ENCODE data around the gene TXNRD3.

Gene TXNRD3

GRCh38 chr3:126672340-126672739 is 17.4 kb upstream of the TXNRD3 start:
- TF ChIP-seq CTCF (IDR thresholded peaks at IDR 0.05; ENCODE audit: low read depth, low read length): no peak
- no peak for DNase-seq (ENCODE audit: low read depth in 2 of 2)
- no peak overlapping the region for H3K4me3 ChIP-seq (replicated peaks in 1 of 2; ENCODE audit: low read depth in 2 of 2, low read length in 2 of 2)

GRCh38 chr3:126671521-126671920 is 16.6 kb upstream of the TXNRD3 start:
- no peak for DNase-seq (ENCODE audit: low read depth in 2 of 2)
- no peak overlapping the region for H3K4me3 ChIP-seq (replicated peaks in 1 of 2; ENCODE audit: low read depth in 2 of 2, low read length in 2 of 2)
- TF ChIP-seq CTCF (IDR thresholded peaks at IDR 0.05; ENCODE audit: low read depth, low read length): no peak

DNA sequence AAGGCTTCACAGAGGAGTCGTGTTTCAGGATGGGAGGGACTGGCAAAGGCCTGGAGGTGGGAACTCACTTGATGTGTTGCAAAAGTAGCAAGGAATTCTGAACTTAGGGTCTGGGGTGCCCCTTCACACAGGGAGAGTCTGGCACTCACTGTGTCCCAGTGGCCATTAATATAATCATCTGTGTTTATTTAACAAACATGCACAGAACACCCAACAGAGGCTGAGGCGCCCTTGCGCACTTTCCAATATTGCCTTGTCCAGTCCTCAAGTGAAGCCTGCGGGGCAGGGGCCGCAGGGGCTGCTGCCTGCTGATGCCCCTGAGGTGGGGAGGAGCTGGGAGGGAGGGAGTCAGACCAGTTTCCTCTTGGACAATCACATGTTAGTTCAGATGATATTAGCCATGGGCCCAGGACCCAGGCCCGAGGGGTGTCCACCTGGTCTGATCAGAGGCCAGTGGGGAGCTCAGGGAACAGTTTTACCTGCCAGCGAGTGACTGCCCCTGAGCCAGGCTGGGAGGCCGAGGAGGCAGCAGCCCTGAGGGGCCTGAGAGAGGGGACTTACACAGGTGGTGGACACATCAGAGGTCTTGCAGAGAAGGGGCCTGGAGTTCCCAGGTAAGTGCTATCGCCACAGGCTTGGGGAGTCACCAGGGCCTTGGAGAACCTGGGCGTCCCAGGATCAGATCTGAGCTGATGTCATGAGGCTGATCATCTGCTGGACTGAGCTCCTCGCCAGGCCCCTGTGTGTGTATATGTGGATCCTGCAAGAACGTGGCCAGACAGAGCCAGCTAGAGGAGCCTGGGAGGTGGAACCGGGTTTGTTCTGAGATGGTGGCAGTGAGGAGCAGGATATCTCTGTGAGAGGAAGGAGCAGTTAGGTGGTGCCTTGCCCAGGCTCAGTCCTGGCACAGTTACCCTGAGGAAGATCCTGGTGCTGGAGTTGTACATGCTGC is 13.8 kb upstream of the TXNRD3 start:
- no peak for DNase-seq (ENCODE audit: low read depth in 2 of 2)
- H3K4me3 ChIP-seq (replicated peaks in 1 of 2; ENCODE audit: low read depth in 2 of 2, low read length in 2 of 2): no peak overlapping the region
- TF ChIP-seq CTCF (IDR thresholded peaks at IDR 0.05; ENCODE audit: low read depth, low read length): no peak

DNA sequence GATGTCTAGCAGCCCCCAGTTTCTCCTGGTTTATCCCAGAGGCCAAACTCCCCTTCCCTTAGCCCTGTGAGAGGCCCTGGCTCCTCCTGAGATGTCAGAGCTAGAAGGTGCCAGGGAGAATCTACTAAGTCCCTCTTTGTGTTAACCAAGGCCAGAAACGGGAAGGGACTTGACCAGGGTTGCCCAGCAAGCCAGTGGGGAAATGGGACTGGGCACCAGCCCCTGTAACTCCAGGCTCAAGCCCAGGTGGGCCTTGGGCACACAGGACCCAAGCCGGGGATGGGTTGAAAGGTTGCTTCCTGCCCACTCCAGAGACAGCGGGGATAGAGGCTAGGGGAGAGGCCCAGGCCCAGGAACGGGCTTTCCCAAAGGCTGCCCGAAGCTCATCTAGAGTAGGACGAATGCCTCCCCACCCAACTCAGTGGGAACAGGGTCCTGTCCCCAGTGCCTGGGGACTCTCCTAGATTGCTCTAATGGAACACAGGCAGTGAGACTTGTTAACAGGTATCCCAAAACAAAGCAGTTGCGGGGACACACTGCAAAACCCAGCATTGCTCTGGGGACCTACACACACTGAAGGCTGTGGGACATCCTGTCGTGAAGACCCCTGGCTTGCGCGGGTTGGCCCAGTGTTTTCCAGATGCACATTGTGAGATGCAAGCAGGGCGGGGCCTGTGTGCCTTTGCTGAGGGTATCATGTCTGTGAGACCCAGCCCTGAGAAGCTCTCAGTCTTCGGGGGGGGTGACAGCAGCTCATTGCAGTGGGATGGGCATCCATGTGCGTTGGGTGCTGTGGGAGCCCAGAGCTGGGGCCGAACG is 12.9 kb upstream of the TXNRD3 start:
- no peak overlapping the region for H3K4me3 ChIP-seq (replicated peaks in 1 of 2; ENCODE audit: low read depth in 2 of 2, low read length in 2 of 2)
- no peak for TF ChIP-seq CTCF (IDR thresholded peaks at IDR 0.05; ENCODE audit: low read depth, low read length)
- no peak for DNase-seq (ENCODE audit: low read depth in 2 of 2)

GRCh38 chr3:126666658-126667528 is 12.0 kb upstream of the TXNRD3 start:
- H3K4me3 ChIP-seq (replicated peaks in 1 of 2; ENCODE audit: low read depth in 2 of 2, low read length in 2 of 2): no peak overlapping the region
- no peak for DNase-seq (ENCODE audit: low read depth in 2 of 2)
- no peak for TF ChIP-seq CTCF (IDR thresholded peaks at IDR 0.05; ENCODE audit: low read depth, low read length)

DNA sequence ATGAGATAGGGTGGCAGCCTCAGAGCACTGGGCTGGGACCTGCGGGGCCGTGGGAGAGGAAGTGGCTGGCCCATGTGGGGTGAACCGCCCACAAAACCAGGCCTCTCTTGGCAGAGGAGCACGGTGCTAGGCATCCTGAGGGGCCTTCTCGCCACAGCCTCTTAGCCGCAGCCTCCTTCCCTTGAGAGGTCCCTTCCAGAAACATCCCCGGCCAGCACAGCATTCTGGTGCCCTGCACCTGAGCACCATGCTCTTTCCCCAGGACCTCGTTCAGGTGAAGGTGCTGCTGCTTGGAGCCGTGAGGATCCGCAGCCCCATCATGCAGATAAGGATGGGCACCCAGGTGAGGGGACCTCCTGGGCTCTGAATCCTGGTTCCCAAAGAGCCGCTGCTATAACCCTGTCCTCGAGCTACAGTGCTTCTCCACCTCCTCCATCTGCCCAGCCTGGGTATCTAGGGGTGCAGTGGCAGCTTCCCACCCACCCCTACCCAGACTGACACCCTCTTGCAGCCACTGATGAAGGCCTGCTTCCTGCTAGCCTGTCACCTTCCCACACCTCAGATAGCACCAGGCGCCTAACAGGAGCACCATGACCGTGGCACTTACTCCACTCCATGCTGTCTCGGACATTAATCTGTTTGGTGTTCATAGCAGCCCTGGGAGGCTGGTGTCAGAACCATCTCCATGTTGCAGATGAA is 11.2 kb upstream of the TXNRD3 start:
- H3K4me3 ChIP-seq (replicated peaks in 1 of 2; ENCODE audit: low read depth in 2 of 2, low read length in 2 of 2): no peak overlapping the region
- DNase-seq (ENCODE audit: low read depth in 2 of 2): no peak
- no peak for TF ChIP-seq CTCF (IDR thresholded peaks at IDR 0.05; ENCODE audit: low read depth, low read length)
